H54 (cell line): ENCODE data around the gene PSMD9.

ENCODE experiments used
- DNase-seq: peaks from one replicate; pipeline ENCODE4 v3.0.0; 2011; ENCODE audit warnings: low spot score, mixed read lengths; ENCODE audit not compliant: insufficient read length
- FAIRE-seq: peaks from 3 replicates; lab custom pipeline; 2011; peaks lifted over from hg19 to GRCh38; lab: Jason Lieb, UNC
- POLR2A ChIP-seq: IDR thresholded peaks from 2 replicates; pipeline ENCODE4 v1.6.1; 2011; ENCODE audit warnings: low read depth, mild to moderate bottlenecking, low read length

The PSMD9 gene

GRCh38 chr12:121892673-121893561 is 4.3 kb downstream of the PSMD9 start:
- no peak for TF ChIP-seq POLR2A
- DNase-seq (no peak), FAIRE-seq (no peak)

DNA sequence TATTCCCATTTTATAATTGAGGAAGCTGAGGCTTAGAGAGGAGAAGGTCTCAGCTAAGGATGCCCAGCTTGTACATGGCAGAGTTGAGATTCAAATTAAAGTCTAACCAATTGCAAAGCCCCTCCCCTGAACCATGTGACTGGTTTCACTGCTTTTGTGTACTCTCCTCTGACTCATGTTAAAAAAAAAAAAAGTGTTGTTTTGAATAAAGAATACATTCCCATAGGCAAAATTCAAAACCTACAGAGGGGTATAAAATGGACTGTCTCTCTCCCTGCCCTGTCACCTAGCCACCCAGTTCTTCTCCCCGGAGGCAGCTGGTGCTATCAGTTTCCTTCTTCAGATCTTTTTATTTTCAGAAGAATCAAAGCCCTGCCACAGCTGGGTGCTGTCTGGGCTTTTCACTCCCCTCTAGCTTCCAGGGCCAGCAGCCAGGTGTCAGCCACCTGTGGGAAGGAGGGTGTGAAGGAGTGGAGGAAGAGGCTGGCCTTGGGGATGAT is 5.4 kb downstream of the PSMD9 start:
- no peak for FAIRE-seq
- TF ChIP-seq POLR2A = no peak
- DNase-seq = peak; percentile 65

DNA sequence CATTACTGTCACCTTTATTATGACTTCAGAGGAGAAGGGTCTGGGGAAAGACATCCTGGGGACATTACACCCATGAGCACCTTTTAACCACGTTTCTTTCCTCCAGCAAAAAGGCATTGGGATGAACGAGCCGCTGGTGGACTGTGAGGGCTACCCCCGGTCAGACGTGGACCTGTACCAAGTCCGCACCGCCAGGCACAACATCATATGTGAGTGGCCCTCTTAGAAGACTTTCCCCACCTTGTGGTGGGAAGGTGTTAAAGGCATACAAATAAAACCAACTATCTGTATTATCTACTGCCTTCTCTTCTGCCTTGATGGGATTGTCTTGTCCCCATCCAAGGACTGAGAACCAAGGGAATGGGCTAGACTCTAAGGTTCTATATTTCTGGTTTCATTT is 6.0 kb downstream of the PSMD9 start:
- DNase-seq (no peak), FAIRE-seq (no peak)
- TF ChIP-seq POLR2A = no peak

DNA sequence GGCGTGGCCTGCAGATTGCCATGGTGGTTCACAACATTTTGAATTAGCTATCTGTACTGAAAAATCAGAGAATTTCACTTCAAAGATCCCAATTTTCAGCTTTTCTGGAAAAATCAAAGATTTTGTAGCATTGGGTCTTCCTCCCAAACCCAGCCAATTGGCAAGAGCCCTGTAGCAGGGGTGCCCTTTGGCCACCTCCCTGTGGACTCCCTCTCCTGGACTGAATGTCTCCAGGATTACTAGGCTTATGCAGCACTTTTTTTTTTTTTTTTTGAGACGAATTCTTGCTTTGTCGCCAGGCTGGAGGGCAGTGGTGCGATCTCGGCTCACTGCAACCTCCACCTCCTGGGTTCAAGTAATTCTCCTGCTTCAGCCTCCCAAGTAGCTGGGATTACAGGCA is 9.7 kb downstream of the PSMD9 start:
- TF ChIP-seq POLR2A = no peak
- DNase-seq = no peak
- no peak for FAIRE-seq

GRCh38 chr12:121899590-121899989 is 11.0 kb downstream of the PSMD9 start:
- no peak for TF ChIP-seq POLR2A
- DNase-seq (no peak), FAIRE-seq (no peak)

DNA sequence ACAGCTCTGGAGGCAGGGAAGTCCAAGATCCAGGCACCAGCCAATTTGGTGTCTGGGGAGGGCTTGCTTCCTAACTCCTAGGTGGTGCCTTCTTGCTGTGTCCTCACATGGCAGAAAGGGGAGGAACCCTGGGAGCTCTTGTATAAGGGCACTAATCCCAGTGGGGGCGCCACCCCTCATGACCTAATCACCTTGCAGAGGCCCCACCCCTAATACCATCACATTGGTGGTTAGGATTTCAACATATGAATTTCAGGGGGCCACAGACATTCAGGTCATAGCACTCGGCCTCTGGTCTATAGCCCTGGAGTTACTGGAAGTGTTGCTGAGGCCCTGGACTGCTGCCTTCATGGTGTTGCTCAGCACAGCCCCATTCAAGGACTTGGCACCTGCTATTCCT is 14.6 kb downstream of the PSMD9 start:
- no peak for TF ChIP-seq POLR2A
- no peak for DNase-seq
- no peak for FAIRE-seq

- no peak for TF ChIP-seq POLR2A
- FAIRE-seq (no peak), DNase-seq (no peak)
Observed at GRCh38 chr12:121905746-121906145, 17.2 kb downstream of the PSMD9 start.

- DNase-seq = no peak
- no peak for FAIRE-seq
Observed at GRCh38 chr12:121908702-121909101, 20.1 kb downstream of the PSMD9 start.

DNA sequence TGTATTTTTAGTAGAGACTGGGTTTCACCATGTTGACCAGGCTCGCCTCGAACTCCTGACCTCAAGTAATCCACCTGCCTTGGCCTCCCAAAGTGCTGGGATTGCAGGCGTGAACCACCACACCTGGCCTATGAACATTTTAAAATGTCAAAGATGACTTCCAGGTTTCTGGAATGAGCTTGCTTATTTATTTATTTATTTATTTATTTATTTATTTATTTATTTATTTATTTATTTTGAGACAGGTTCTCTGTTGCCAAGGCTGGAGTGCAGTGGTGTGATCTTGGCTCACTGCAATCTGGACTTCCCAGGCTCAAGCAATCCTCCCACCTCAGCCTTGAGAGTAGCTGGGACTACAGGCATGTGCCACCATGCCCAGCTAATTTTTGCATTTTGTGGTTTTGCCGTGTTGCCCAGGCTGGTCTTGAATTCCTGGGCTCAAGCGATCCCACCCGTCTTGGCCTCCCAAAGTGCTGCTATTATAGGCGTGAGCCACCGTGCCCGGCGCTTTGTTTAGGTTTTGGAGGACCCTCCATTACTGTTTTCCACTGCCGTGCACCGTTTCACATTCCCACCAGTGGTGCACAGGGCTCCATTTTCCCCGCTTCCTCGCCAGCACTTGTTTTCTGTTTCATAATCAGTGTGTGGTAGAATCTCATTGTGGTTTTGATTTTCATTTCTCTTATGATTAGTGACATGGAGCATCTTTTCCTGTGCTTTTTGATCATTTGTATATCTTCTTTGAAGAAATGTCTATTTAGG is 23.4 kb downstream of the PSMD9 start:
- no peak for TF ChIP-seq POLR2A
- DNase-seq (no peak), FAIRE-seq (no peak)

More at GRCh38 chr12:121908702-121909101, 20.1 kb downstream of the PSMD9 start:
- TF ChIP-seq POLR2A = no peak

- FAIRE-seq = no peak
- no peak for DNase-seq
- TF ChIP-seq POLR2A = no peak
Observed at GRCh38 chr12:121915841-121916321, 27.3 kb downstream of the PSMD9 start.

DNA sequence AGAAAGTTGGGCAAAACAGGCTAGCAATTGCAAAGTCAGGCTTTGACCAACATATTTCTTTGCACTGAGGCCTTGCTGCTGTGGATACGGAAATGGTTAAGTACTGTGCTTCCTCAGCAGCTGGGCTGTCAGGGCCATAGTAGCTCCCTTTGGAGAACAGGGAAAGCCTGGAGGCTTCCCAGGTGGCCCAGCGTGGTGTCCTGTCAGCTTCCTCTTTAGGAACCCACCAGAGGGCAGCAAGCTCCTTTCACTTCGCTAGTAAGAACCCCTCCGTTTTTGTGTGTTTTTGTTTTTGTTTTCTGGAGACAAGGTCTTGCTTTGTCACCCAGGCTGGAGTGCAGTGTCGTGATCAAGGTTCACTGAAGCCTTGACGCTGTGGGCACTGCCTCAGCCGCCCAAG is 28.1 kb downstream of the PSMD9 start:
- DNase-seq (no peak), FAIRE-seq (no peak)
- TF ChIP-seq POLR2A = no peak

GRCh38 chr12:121917950-121918678 is 29.5 kb downstream of the PSMD9 start, which contains the start of gene CFAP251:
TSS of gene CFAP251 (plus strand) at chr12:121918592. CDS start at chr12:121921306, 2,714 bp downstream.
- FAIRE-seq (no peak), DNase-seq (no peak)

DNA sequence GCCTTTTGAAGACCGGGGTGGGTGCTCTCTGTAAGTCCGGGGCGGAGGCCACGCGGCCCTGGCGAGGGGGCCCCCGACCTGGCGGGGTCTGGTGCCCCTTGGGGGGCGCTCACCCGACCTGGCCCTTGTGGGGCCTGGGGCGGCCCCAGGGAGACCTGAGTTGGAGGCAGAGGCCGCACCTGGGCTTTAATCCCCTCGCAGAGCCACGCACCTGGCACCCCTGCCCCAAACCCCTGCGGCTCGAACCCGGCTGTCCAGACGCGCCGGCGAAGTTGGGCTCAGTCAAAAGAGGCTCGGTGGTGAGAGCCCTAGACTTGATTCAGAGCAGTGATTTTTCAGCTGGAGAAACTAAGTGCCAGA is 30.1 kb downstream of the PSMD9 start:
- DNase-seq (no peak), FAIRE-seq (no peak)
- no peak for TF ChIP-seq POLR2A

More at GRCh38 chr12:121917950-121918678, 29.5 kb downstream of the PSMD9 start, which contains the start of gene CFAP251:
- no peak for TF ChIP-seq POLR2A
